K562 (cell line): ENCODE measurements around the gene IGFBPL1. TPM values are rescaled to one million over a fixed set of nuclear protein-coding genes. Genes with fewer than 3 reads are reported as not detected.

Source experiments
- ATAC-seq: fragments of 200-7000 bp; cut with Tn5 transposase; 3 replicates; pipeline ENCODE4 v1.9.1; 2020; ENCODE audit warnings: moderate library complexity
- BruUV-seq: library from RNA; stranded (reverse); fragments of 400-500 nt; replicated peaks from 2 replicates; lab custom pipeline; 2021; lab: Mats Ljungman, UMichigan
- CTCF ChIA-PET: fragments of 300-600 bp; formaldehyde crosslinking; extraction: SDS; loops from one replicate; lab custom pipeline; 2021; ENCODE audit warnings: low intra/inter-chr PET ratio; lab: Yijun Ruan, JAX
- POLR2A ChIA-PET: fragments of 300-600, 350-650 bp; sonication (Branson Sonifier 250); formaldehyde crosslinking; extraction: SDS; loops from one replicate; lab custom pipeline; 2021; ENCODE audit warnings: antibody characterized with exemption, inconsistent platforms; lab: Yijun Ruan, JAX
- DNase-seq, 4 experiments: peaks; one replicate each; pipeline versions ENCODE4 v3.0.0 to v3.0.0-alpha.2; 2011 to 2018; ENCODE audit warnings: low spot score in 3 of 4, mixed read lengths in 3 of 4; ENCODE audit errors: extremely low read depth in 1 of 4
- FAIRE-seq: peaks from 2 replicates; lab custom pipeline; 2011; peaks lifted over from hg19 to GRCh38; lab: Jason Lieb, UNC
- H2AFZ ChIP-seq: 2 replicates; pipeline ENCODE4 v1.6.0; 2011; ENCODE audit warnings: low read depth, low read length, control low read depth, inconsistent platforms
- H3K27ac ChIP-seq: fragments of 200-600 bp; 3 replicates; pipeline ENCODE4 v1.8.0; 2011; ENCODE audit warnings: low read depth, mild to moderate bottlenecking, control low read depth, inconsistent platforms, low read length, moderate library complexity, mixed read lengths; ENCODE audit errors: extremely low read depth
- H3K27me3 ChIP-seq, 2 experiments: fragments of 300-600 bp in 1 of 2; 2 replicates in 1 of 2; 3 replicates in 1 of 2; pipeline versions ENCODE4 v1.6.0 to v1.8.0; 2011; ENCODE audit warnings: inconsistent platforms in 2 of 2, low read length in 2 of 2, mild to moderate bottlenecking in 1 of 2, mixed read lengths in 1 of 2, moderate library complexity in 1 of 2; ENCODE audit not compliant: control insufficient read depth in 2 of 2, insufficient read depth in 2 of 2
- H3K36me3 ChIP-seq: fragments of 300-600 bp; 3 replicates; pipeline ENCODE4 v1.8.0; 2011; ENCODE audit warnings: mild to moderate bottlenecking, low read length, inconsistent platforms; ENCODE audit not compliant: control insufficient read depth, insufficient read depth
- H3K4me1 ChIP-seq, 2 experiments: fragments of 200-600 bp in 1 of 2; replicated peaks in 1 of 2; 2 replicates in 1 of 2; 3 replicates in 1 of 2; pipeline versions ENCODE4 v1.5.1 to v1.8.0; 2011; ENCODE audit warnings: inconsistent platforms in 2 of 2, low read length in 2 of 2, mild to moderate bottlenecking in 1 of 2, mixed read lengths in 1 of 2, moderate library complexity in 1 of 2; ENCODE audit not compliant: control insufficient read depth in 2 of 2, insufficient read depth in 2 of 2
- H3K4me2 ChIP-seq: 2 replicates; pipeline ENCODE4 v1.6.1; 2011; ENCODE audit warnings: low read length, control low read depth, inconsistent platforms, mixed read lengths; ENCODE audit not compliant: insufficient read depth
- H3K4me3 ChIP-seq: fragments of 200-600 bp; sonication (generic), shearing (Covaris generic); 2 replicates; pipeline ENCODE4 v1.5.1; 2016; ENCODE audit warnings: control low read depth, inconsistent platforms
- H3K79me2 ChIP-seq: fragments of 200-600 bp; 3 replicates; pipeline ENCODE4 v1.8.0; 2011; ENCODE audit warnings: low read length, inconsistent platforms; ENCODE audit not compliant: control insufficient read depth, insufficient read depth
- H3K9ac ChIP-seq, 2 experiments: 2 replicates each; pipeline versions ENCODE4 v1.6.0 to v1.6.1; 2011; ENCODE audit warnings: low read depth in 2 of 2, low read length in 2 of 2, control low read depth in 1 of 2, inconsistent platforms in 1 of 2, mild to moderate bottlenecking in 1 of 2, mixed read lengths in 1 of 2; ENCODE audit not compliant: insufficient read depth in 1 of 2
- H3K9me1 ChIP-seq: one replicate; pipeline ENCODE4 v1.6.0; 2011; ENCODE audit warnings: inconsistent platforms, mild to moderate bottlenecking, low read length, moderate library complexity; ENCODE audit not compliant: control insufficient read depth, insufficient read depth
- H3K9me3 ChIP-seq: replicated peaks from 2 replicates; pipeline ENCODE4 v1.5.1; 2011; ENCODE audit warnings: low read depth, low read length, inconsistent platforms; ENCODE audit not compliant: control insufficient read depth, insufficient read depth
- H4K20me1 ChIP-seq: replicated peaks from 2 replicates; pipeline ENCODE4 v1.6.1; 2011; ENCODE audit warnings: low read length, inconsistent platforms, mixed read lengths; ENCODE audit not compliant: control insufficient read depth, insufficient read depth
- CEBPG ChIP-seq, 3 experiments: fragments of 200-800 bp in 1 of 3; sonication (Bioruptor generic) in 1 of 3; sonication (generic) in 1 of 3; formaldehyde crosslinking in 1 of 3; IDR thresholded peaks in 2 of 3; conservative IDR thresholded peaks in 1 of 3; 2 replicates each; pipeline versions ENCODE4 v1.6.1 to v1.8.0; 2016 to 2022; ENCODE audit warnings: missing compliant biosample characterization in 2 of 3, missing genetic modification characterization in 2 of 3, mild to moderate bottlenecking in 1 of 3, missing genetic modification reagents in 1 of 3
- CXXC5 ChIP-seq: fragments of 250-450 bp; sonication (Bioruptor Pico); IDR thresholded peaks from 2 replicates; pipeline ENCODE4 v1.8.0; 2022; ENCODE audit warnings: inconsistent platforms, mild to moderate bottlenecking, moderate library complexity
- MTA2 ChIP-seq: fragments of 450-650 bp; IDR thresholded peaks from 2 replicates; pipeline ENCODE4 v1.6.1; 2016; ENCODE audit warnings: low read depth
- MXI1 ChIP-seq: IDR thresholded peaks from 2 replicates; pipeline ENCODE4 v1.6.1; 2011; ENCODE audit warnings: low read depth, mild to moderate bottlenecking, improper control_type of control experiment, low read length
- MYC ChIP-seq, 2 experiments: fragments of 250-450 bp in 1 of 2; sonication (Bioruptor Pico) in 1 of 2; IDR thresholded peaks; 2 replicates each; pipeline versions ENCODE4 v1.5.1 to v1.6.1; 2012 to 2021; ENCODE audit warnings: low read depth in 2 of 2, borderline replicate concordance in 1 of 2, improper control_type of control experiment in 1 of 2, low read length in 1 of 2, mild to moderate bottlenecking in 1 of 2, moderate library complexity in 1 of 2
- RFX5 ChIP-seq: IDR thresholded peaks from 2 replicates; pipeline ENCODE4 v1.6.1; 2011; ENCODE audit warnings: low read depth, mild to moderate bottlenecking, improper control_type of control experiment, low read length
- RFX7 ChIP-seq: fragments of 250-450 bp; sonication (Bioruptor Pico); IDR thresholded peaks from 2 replicates; pipeline ENCODE4 v1.5.1; 2021; ENCODE audit warnings: mild to moderate bottlenecking
- TAF1 ChIP-seq: IDR thresholded peaks from 2 replicates; pipeline ENCODE4 v1.6.1; 2011; ENCODE audit warnings: mild to moderate bottlenecking, low read length, moderate library complexity; ENCODE audit not compliant: insufficient read depth, control insufficient read depth, severe bottlenecking; ENCODE audit errors: extremely low read depth
- ZFPM2 ChIP-seq: fragments of 250-450 bp; sonication (Bioruptor Pico); IDR thresholded peaks from 2 replicates; pipeline ENCODE4 v1.5.1; 2022; ENCODE audit warnings: mild to moderate bottlenecking
- WGBS: fragments of 100-300 bp; shearing (Covaris generic); methylation state at CpG from one replicate; pipeline ENCODE4 v1.1.6; 2016; ENCODE audit warnings: low coverage, mixed read lengths; ENCODE audit not compliant: insufficient coverage; ENCODE audit errors: missing lambda C conversion rate; 5-methylcytosine and 5-hydroxymethylcytosine counted together
- in situ Hi-C: fragments of 300-500 bp; cut with MboI; formaldehyde crosslinking; loops from 4 replicates; pipeline ENCODE4 v1.15.0; 2018; ENCODE audit warnings: inconsistent platforms, mixed read lengths
- intact Hi-C: fragments of 100-400 bp; cut with micrococcal nuclease; formaldehyde crosslinking; loops from 2 replicates; pipeline ENCODE4 v1.14.2; 2022
- polyA plus RNA-seq, 8 experiments: library from polyadenylated mRNA; depleted of rRNA in 4 of 8; stranded (reverse) in 5 of 8; unstranded in 3 of 8; fragments of >200 nt; fragmentation: Nextera tagmentation in 2 of 8; fragmentation: Illumina TruSeq in 1 of 8; extraction: Ambion mirVana in 2 of 8; extraction: Trizol in 1 of 8; gene quantifications; 2 replicates each; pipeline versions ENCODE4 v1.2.1 to v1.2.3, GENCODE V29; 2011 to 2014; ENCODE audit warnings: inconsistent platforms in 1 of 8, missing spikeins in 1 of 8
- total RNA-seq, 7 experiments: library from RNA; depleted of rRNA in 6 of 7; stranded (reverse); fragments of >200 nt in 6 of 7; fragmentation: Illumina TruSeq in 2 of 7; extraction: Trizol in 2 of 7; gene quantifications; 2 replicates each; pipeline versions ENCODE4 v1.2.1 to v1.2.3, GENCODE V29; 2011 to 2021; ENCODE audit warnings: low replicate concordance in 1 of 7
- TF ChIP-seq, protein P1 (sequence below): fragments of 200-400 bp; formaldehyde crosslinking; IDR thresholded peaks from 2 replicates; pipeline ENCODE4 v1.6.1; 2017; ENCODE audit warnings: mild to moderate bottlenecking, low read depth, low read length, moderate library complexity
- TF ChIP-seq, protein P2 (sequence below): sonication (generic); formaldehyde crosslinking; IDR thresholded peaks from 2 replicates; pipeline ENCODE4 v1.8.0; 2023; ENCODE audit warnings: mild to moderate bottlenecking, missing genetic modification reagents

The IGFBPL1 gene
- total and polyA plus RNA-seq, 9 of the 15 experiments (the other 6 are each of a cell fraction or from before 2014, with no cell fraction given), result not detected

DNA sequence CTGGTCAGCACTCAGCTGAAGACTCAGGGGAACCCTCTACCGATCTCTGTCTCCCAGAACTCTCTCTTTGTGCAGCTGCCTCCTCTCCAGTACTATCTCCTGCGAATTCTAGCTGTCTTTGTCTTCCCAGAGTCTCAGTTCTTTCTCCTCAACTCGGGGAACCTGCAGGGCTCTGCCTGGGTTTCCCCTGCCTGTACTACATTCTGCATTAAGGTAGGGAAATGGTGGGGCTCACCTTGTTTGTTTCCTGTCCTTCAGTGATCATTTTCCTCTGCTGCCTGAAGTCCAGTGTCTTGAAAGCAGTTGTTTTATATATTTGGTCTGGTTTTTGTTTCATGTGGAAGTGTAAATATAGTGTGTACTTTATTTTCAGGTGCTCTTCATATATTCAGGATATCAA is 43.1 kb upstream of the IGFBPL1 start (continued):
- no peak for TF ChIP-seq RFX7
- TF ChIP-seq, protein P1, sequence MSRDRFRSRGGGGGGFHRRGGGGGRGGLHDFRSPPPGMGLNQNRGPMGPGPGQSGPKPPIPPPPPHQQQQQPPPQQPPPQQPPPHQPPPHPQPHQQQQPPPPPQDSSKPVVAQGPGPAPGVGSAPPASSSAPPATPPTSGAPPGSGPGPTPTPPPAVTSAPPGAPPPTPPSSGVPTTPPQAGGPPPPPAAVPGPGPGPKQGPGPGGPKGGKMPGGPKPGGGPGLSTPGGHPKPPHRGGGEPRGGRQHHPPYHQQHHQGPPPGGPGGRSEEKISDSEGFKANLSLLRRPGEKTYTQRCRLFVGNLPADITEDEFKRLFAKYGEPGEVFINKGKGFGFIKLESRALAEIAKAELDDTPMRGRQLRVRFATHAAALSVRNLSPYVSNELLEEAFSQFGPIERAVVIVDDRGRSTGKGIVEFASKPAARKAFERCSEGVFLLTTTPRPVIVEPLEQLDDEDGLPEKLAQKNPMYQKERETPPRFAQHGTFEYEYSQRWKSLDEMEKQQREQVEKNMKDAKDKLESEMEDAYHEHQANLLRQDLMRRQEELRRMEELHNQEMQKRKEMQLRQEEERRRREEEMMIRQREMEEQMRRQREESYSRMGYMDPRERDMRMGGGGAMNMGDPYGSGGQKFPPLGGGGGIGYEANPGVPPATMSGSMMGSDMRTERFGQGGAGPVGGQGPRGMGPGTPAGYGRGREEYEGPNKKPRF, result no peak

DNA sequence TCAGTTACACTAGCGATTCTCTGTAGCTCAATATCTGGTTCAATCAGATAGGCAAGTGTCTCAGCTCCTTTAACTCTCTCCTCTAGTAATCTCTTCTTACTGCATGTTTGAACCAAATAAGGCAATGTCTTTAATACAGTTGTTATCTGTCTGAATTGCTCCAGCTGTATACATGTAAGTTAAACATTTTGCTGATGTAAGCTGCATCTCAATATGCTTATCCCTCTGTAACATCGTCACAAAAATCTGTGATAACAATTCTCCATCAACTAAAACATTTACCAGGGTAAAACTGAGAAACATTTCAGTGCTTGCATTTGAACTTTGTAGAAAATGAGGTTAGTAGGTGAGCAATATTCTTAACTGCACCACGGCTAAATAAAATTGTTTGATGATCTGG is 29.6 kb upstream of the IGFBPL1 start:
- no peaks in the 10 kb centered on the region for H4K20me1 ChIP-seq
- intact Hi-C loops (loop anchor here (5.0 kb wide), 1 partner anchor 37 kb away; no protein-coding TSS in a partner anchor), in situ Hi-C loops (no loop called here)
- no peaks in the 10 kb centered on the region for H3K79me2 ChIP-seq
- H2AFZ ChIP-seq, result no peak overlapping the region
- no TSS peak for BruUV-seq
- ChIA-PET CTCF (no interaction called here), POLR2A (no interaction called here)
- H3K27ac ChIP-seq, result no peak overlapping the region
- H3K27me3 ChIP-seq, result no peaks in the 10 kb centered on the region
- FAIRE-seq (no peak), ATAC-seq (no peak), DNase-seq (no peak)
- H3K9me3 ChIP-seq, result no peaks in the 10 kb centered on the region
- no peak overlapping the region for H3K4me2 ChIP-seq
- no peak overlapping the region for H3K9ac ChIP-seq
- H3K4me3 ChIP-seq, result no peak overlapping the region
- H3K36me3 ChIP-seq, result no peaks in the 10 kb centered on the region
- no peaks in the 10 kb centered on the region for H3K4me1 ChIP-seq
- no peaks in the 10 kb centered on the region for H3K9me1 ChIP-seq
- WGBS, result 0% methylated on average over 3 of the region's 3 CpGs
- no peak for TF ChIP-seq RFX5
- no peak for TF ChIP-seq ZFPM2
- no peak for TF ChIP-seq MYC (IDR thresholded peaks at IDR 0.05; ENCODE audit: low read depth, low read length)
- TF ChIP-seq MYC (CRISPR knock-in tag; IDR thresholded peaks at IDR 0.05; ENCODE audit: borderline replicate concordance, low read depth), result no peak
- TF ChIP-seq CEBPG (CRISPR knock-in tag; IDR thresholded peaks at IDR 0.05), result no peak
- no peak for TF ChIP-seq CEBPG (tag; conservative IDR thresholded peaks at IDR 0.05 in 1 of 2, IDR thresholded peaks at IDR 0.05 in 1 of 2)
- TF ChIP-seq MTA2, result no peak
- no peak for TF ChIP-seq CXXC5 (CRISPR knock-in tag)
- no peak for TF ChIP-seq TAF1
- TF ChIP-seq, protein P2, sequence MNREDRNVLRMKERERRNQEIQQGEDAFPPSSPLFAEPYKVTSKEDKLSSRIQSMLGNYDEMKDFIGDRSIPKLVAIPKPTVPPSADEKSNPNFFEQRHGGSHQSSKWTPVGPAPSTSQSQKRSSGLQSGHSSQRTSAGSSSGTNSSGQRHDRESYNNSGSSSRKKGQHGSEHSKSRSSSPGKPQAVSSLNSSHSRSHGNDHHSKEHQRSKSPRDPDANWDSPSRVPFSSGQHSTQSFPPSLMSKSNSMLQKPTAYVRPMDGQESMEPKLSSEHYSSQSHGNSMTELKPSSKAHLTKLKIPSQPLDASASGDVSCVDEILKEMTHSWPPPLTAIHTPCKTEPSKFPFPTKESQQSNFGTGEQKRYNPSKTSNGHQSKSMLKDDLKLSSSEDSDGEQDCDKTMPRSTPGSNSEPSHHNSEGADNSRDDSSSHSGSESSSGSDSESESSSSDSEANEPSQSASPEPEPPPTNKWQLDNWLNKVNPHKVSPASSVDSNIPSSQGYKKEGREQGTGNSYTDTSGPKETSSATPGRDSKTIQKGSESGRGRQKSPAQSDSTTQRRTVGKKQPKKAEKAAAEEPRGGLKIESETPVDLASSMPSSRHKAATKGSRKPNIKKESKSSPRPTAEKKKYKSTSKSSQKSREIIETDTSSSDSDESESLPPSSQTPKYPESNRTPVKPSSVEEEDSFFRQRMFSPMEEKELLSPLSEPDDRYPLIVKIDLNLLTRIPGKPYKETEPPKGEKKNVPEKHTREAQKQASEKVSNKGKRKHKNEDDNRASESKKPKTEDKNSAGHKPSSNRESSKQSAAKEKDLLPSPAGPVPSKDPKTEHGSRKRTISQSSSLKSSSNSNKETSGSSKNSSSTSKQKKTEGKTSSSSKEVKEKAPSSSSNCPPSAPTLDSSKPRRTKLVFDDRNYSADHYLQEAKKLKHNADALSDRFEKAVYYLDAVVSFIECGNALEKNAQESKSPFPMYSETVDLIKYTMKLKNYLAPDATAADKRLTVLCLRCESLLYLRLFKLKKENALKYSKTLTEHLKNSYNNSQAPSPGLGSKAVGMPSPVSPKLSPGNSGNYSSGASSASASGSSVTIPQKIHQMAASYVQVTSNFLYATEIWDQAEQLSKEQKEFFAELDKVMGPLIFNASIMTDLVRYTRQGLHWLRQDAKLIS, result no peak
- no peak for TF ChIP-seq MXI1
